ENCODE data around the gene KDM3A. TPM values are rescaled to one million over a fixed set of nuclear protein-coding genes. Genes with fewer than 3 reads are reported as not detected.

Gene KDM3A
- total RNA-seq, 6 experiments from 2014 or later, result 17.6 to 25.1 (median 21.3) TPM

- no peak for TF ChIP-seq CTCF (IDR thresholded peaks at IDR 0.05)
- Mint-ChIP-seq H3K27me3 (ENCODE audit: insufficient read depth) (peaks cover 24% of the 10 kb centered on the region), H3K4me1 (ENCODE audit: low read depth) (peaks cover 5% of the 10 kb centered on the region; the same call in 1 of the 2 replicates), H3K4me3 (no peak overlapping the region), H3K36me3 (ENCODE audit: low read depth) (no peaks in the 10 kb centered on the region), H3K9me3 (no peaks in the 10 kb centered on the region), H3K27ac (no peak overlapping the region)
- DNase-seq, result no peak
Observed at GRCh38 chr2:86397986-86398385, 43.2 kb upstream of the KDM3A start.

- Mint-ChIP-seq H3K27me3 (ENCODE audit: insufficient read depth) (peaks cover 23% of the 10 kb centered on the region), H3K9me3 (no peaks in the 10 kb centered on the region), H3K36me3 (ENCODE audit: low read depth) (no peaks in the 10 kb centered on the region), H3K4me3 (no peak overlapping the region), H3K4me1 (ENCODE audit: low read depth) (peaks cover 5% of the 10 kb centered on the region; the same call in 1 of the 2 replicates), H3K27ac (no peak overlapping the region)
- TF ChIP-seq CTCF (IDR thresholded peaks at IDR 0.05), result no peak
- no peak for DNase-seq
Observed at GRCh38 chr2:86398500-86399474, 42.4 kb upstream of the KDM3A start.

GRCh38 chr2:86400321-86400720 is 40.9 kb upstream of the KDM3A start:
- no peak for DNase-seq
- TF ChIP-seq CTCF (IDR thresholded peaks at IDR 0.05), result no peak
- no peak overlapping the region for H3K4me3 Mint-ChIP-seq
- no peaks in the 10 kb centered on the region for H3K9me3 Mint-ChIP-seq
- peaks cover 20% of the 10 kb centered on the region for H3K27me3 Mint-ChIP-seq (ENCODE audit: insufficient read depth)
- H3K4me1 Mint-ChIP-seq (ENCODE audit: low read depth), result peaks cover 5% of the 10 kb centered on the region; the same call in 1 of the 2 replicates
- no peaks in the 10 kb centered on the region for H3K36me3 Mint-ChIP-seq (ENCODE audit: low read depth)
- H3K27ac Mint-ChIP-seq, result no peak overlapping the region

- Mint-ChIP-seq H3K27ac (no peak overlapping the region), H3K9me3 (no peaks in the 10 kb centered on the region), H3K36me3 (ENCODE audit: low read depth) (no peaks in the 10 kb centered on the region), H3K4me1 (ENCODE audit: low read depth) (no peaks in the 10 kb centered on the region), H3K4me3 (no peak overlapping the region), H3K27me3 (ENCODE audit: insufficient read depth) (peaks cover 28% of the 10 kb centered on the region)
- DNase-seq, result no peak
- no peak for TF ChIP-seq CTCF (IDR thresholded peaks at IDR 0.05)
Observed at GRCh38 chr2:86410581-86410980, 30.6 kb upstream of the KDM3A start.

- H3K4me1 Mint-ChIP-seq (ENCODE audit: low read depth), result no peaks in the 10 kb centered on the region
- H3K9me3 Mint-ChIP-seq, result no peaks in the 10 kb centered on the region
- TF ChIP-seq CTCF (IDR thresholded peaks at IDR 0.05), result no peak
- peaks cover 32% of the 10 kb centered on the region for H3K27me3 Mint-ChIP-seq (ENCODE audit: insufficient read depth)
- H3K4me3 Mint-ChIP-seq, result no peak overlapping the region
- no peaks in the 10 kb centered on the region for H3K36me3 Mint-ChIP-seq (ENCODE audit: low read depth)
- no peak for DNase-seq
- H3K27ac Mint-ChIP-seq, result no peak overlapping the region
Observed at GRCh38 chr2:86411396-86411795, 29.8 kb upstream of the KDM3A start.

Measured in HFFc6 (cell line).